Fibroblast of the aortic adventitia (primary cell): ENCODE measurements around the gene NISCH. TPM values are rescaled to one million over a fixed set of nuclear protein-coding genes. Genes with fewer than 3 reads are reported as not detected.

ENCODE experiments used
- DNase-seq: peaks from one replicate; pipeline ENCODE4 v3.0.0-alpha.2; 2010; ENCODE audit warnings: low read depth
- H3K4me3 ChIP-seq: 2 replicates; pipeline ENCODE4 v1.5.1; 2011; ENCODE audit warnings: low read depth, mild to moderate bottlenecking, control low read depth, low read length, moderate library complexity
- total RNA-seq: library from RNA; depleted of rRNA; stranded (reverse); fragments of >200 nt; gene quantifications from 2 replicates; pipeline ENCODE4 v1.2.3, GENCODE V29; 2012; ENCODE audit warnings: low replicate concordance
- TF ChIP-seq, protein P1 (sequence below): IDR thresholded peaks from 2 replicates; pipeline ENCODE4 v1.5.1; 2011; ENCODE audit warnings: mild to moderate bottlenecking, low read length, control low read depth, inconsistent platforms; ENCODE audit not compliant: insufficient read depth

The NISCH gene
- total RNA-seq, 1 donor, result 52.7 TPM

DNA sequence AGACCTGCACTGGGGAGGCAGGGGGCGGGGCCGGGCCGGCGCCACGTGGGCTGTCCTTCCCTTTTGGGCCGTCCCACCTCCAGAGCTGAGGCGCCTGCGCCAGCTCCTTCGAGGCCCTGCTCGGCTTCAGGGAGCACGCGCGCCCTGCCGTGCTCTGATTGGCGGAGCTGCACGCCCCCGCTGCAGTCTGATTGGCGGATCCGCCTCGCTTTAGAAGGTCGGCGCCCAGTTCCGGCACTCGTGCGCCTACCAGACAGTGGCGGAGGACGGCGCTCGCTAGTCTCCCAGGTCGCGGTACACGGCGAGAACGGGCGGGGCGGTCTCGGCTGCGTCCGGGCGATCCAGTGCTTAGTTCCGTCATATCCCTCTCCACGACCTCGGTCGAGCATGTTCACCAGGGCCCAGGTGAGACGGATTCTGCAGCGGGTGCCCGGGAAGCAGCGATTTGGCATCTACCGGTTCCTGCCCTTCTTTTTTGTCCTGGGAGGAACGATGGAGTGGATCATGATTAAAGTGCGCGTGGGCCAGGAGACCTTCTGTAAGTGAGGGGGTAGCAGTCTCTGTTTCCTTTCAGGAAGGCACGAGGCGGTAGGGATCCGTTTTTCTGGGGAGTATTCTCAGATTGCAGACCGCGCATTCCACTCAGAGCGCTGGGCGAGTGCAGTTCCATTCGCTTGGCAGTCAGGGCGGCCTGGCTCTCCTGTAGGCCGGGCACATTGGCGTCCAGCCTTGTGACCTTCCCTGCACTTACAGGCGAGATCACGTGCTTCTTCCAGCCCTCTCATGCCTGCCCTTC lies 81.2 kb downstream of the NISCH start, which contains the start of gene UQCC5:
TSS of gene UQCC5 (plus strand) at position 237 of the 796 bp plus-strand sequence. CDS start at position 388, 151 bp downstream.
- DNase-seq, result peak; percentile 97
- TF ChIP-seq, protein P1, sequence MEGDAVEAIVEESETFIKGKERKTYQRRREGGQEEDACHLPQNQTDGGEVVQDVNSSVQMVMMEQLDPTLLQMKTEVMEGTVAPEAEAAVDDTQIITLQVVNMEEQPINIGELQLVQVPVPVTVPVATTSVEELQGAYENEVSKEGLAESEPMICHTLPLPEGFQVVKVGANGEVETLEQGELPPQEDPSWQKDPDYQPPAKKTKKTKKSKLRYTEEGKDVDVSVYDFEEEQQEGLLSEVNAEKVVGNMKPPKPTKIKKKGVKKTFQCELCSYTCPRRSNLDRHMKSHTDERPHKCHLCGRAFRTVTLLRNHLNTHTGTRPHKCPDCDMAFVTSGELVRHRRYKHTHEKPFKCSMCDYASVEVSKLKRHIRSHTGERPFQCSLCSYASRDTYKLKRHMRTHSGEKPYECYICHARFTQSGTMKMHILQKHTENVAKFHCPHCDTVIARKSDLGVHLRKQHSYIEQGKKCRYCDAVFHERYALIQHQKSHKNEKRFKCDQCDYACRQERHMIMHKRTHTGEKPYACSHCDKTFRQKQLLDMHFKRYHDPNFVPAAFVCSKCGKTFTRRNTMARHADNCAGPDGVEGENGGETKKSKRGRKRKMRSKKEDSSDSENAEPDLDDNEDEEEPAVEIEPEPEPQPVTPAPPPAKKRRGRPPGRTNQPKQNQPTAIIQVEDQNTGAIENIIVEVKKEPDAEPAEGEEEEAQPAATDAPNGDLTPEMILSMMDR, result no peak
- H3K4me3 ChIP-seq, result peak within 1 kb of the TSS; percentile 70

- peak overlapping the region; percentile 70 for H3K4me3 ChIP-seq
- TF ChIP-seq, protein P1, result no peak
- DNase-seq, result no peak
Observed at GRCh38 chr3:52537165-52537620, 81.8 kb downstream of the NISCH start.

- DNase-seq, result no peak
- TF ChIP-seq, protein P1, result no peak
Observed at GRCh38 chr3:52537726-52538421, 82.5 kb downstream of the NISCH start.

GRCh38 chr3:52539010-52539653 lies 83.7 kb downstream of the NISCH start:
- TF ChIP-seq, protein P1, result no peak
- DNase-seq, result no peak
- no peak overlapping the region for H3K4me3 ChIP-seq

More at GRCh38 chr3:52537726-52538421, 82.5 kb downstream of the NISCH start:
- H3K4me3 ChIP-seq, result peak overlapping the region; percentile 70

GRCh38 chr3:52541050-52541449 lies 85.6 kb downstream of the NISCH start:
- no peak for DNase-seq
- TF ChIP-seq, protein P1, result no peak
- no peak overlapping the region for H3K4me3 ChIP-seq

Other genes starting within 250 kb of the NISCH start
- not detected in 2 replicates for gene TLR9, start 230.0 kb upstream of the NISCH start, total RNA-seq
- 97.5 and 109 TPM in 2 replicates for gene TWF2, start 216.4 kb upstream of the NISCH start, total RNA-seq
- 27.4 and 42.4 TPM in 2 replicates for gene PPM1M, start 209.8 kb upstream of the NISCH start, total RNA-seq
- 39.6 and 61.5 TPM in 2 replicates for gene WDR82, start 177.0 kb upstream of the NISCH start, total RNA-seq
- 6.1 and 10.4 TPM in 2 replicates for gene GLYCTK, start 167.8 kb upstream of the NISCH start, total RNA-seq
- 3.4 and 6.0 TPM in 2 replicates for gene DNAH1, start 139.3 kb upstream of the NISCH start, total RNA-seq
- gene BAP1, start 45.6 kb upstream of the NISCH start, total RNA-seq, result 41.2 and 54.9 TPM in 2 replicates
- 5.8 and 9.0 TPM in 2 replicates for gene PHF7, start 44.9 kb upstream of the NISCH start, total RNA-seq
- gene SEMA3G, start 10.5 kb upstream of the NISCH start, total RNA-seq, result 0.49 TPM in 1 of 2 replicates, not detected in the other
- 1.4 and 2.0 TPM in 2 replicates for gene TNNC1, start 1.6 kb upstream of the NISCH start, total RNA-seq
- 0.90 and 1.1 TPM in 2 replicates for gene STAB1, start 39.7 kb downstream of the NISCH start, total RNA-seq
- 31.1 and 68.2 TPM in 2 replicates for gene NT5DC2, start 78.3 kb downstream of the NISCH start, total RNA-seq
- 4.3 and 7.7 TPM in 2 replicates for gene UQCC5, start 81.0 kb downstream of the NISCH start, total RNA-seq
- 115 and 149 TPM in 2 replicates for gene PBRM1, start 230.3 kb downstream of the NISCH start, total RNA-seq
- gene GNL3, start 230.4 kb downstream of the NISCH start, total RNA-seq, result 114 and 325 TPM in 2 replicates